GM12875 (cell line): ENCODE results near the gene ITPR1.

ENCODE experiments used
- H3K4me3 ChIP-seq: one replicate; pipeline ENCODE4 v1.5.1; 2011; ENCODE audit warnings: low read depth, low read length, control low read depth
- TF ChIP-seq, protein P1 (sequence below): IDR thresholded peaks from 2 replicates; pipeline ENCODE4 v1.5.1; 2011; ENCODE audit warnings: low read depth, mild to moderate bottlenecking, control low read depth, inconsistent platforms, low read length, moderate library complexity, borderline replicate concordance; ENCODE audit not compliant: insufficient read depth

ITPR1 gene

DNA sequence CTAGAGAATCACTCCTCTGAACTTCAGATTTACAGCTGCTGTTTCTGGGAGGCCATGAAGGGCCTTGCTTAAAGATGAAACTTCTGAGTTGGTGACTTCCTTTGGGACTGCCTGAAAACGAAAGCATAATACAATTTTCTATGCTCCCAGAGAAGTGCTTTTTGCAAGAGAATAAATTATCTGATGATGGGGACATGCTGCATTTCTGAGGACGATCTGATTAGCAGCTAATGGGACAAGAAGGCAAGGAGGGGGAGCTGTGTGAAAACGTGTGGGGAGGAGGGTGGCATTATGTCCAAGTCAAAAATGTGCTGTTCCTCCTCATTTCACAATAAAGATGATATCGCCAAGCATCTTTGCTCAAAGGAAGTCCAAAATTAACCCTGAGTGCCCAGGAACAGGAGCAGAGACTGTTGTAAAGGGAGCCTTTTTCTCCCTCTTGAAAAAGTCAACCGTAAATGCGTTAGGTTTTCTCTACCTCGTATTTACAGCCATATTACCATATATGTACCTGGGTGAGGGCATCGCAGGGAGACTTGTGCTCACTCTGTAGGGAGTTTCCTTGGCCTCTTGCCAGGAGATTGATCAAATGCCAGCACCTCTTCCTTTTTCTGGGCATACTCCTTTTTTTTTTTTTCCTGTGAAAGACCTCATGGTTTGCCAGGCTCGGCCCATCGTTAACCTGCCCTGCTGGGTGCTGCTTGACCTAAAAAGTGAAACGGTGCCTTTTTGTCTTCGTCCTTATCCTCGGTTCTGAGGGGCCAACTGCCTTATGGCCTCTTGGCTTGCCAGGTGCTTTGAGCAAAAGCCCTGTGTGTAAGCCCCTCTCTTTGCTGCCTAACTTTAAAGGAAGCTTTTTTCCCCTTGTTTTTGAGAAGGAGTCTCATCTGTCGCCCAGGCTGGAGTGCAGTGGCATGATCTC, 11.5 kb downstream of the ITPR1 start:
- peak overlapping the region; percentile 8 for H3K4me3 ChIP-seq
- TF ChIP-seq, protein P1, sequence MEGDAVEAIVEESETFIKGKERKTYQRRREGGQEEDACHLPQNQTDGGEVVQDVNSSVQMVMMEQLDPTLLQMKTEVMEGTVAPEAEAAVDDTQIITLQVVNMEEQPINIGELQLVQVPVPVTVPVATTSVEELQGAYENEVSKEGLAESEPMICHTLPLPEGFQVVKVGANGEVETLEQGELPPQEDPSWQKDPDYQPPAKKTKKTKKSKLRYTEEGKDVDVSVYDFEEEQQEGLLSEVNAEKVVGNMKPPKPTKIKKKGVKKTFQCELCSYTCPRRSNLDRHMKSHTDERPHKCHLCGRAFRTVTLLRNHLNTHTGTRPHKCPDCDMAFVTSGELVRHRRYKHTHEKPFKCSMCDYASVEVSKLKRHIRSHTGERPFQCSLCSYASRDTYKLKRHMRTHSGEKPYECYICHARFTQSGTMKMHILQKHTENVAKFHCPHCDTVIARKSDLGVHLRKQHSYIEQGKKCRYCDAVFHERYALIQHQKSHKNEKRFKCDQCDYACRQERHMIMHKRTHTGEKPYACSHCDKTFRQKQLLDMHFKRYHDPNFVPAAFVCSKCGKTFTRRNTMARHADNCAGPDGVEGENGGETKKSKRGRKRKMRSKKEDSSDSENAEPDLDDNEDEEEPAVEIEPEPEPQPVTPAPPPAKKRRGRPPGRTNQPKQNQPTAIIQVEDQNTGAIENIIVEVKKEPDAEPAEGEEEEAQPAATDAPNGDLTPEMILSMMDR, result no peak

DNA sequence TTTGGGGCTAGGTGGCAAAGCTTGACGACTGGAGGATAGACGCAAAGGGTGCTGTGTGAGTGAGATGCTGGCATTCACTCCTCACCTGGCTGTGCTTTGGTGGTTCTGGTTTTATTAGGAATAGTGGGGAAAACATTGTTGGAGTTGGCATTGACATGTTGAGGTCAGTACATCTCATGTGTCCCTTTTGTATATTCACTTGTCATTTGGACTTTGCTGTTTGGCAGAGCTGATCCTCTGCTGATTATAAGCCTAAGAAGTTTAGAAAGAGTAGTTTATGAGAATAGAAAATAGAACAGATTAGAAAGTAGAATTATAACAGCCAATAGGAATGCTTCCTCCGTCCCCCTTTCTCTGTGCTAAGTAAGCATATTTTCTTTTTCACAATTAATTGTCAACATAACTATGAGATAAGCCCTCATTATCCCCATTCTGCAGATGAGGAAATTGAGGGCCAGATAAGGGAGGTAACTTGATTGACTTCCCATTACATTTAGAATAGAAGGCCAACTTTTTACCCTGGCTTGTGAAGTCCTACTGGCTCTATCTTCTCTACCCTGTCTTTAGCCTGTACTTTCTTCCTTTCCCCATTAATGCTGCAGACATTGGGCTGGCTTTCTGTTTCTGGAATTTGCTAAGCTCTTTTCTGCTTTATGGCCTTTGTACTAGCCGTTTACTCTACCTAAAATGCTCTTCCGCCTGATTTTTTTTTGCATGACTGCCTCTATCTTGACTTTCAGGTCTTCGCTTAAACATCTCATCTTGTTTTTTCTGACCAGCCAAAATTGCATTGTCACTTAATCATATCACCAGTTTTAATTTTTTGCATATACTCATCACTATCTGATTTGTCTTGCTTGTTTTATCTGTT, 12.8 kb downstream of the ITPR1 start:
- TF ChIP-seq, protein P1, result no peak
- H3K4me3 ChIP-seq, result no peak overlapping the region

DNA sequence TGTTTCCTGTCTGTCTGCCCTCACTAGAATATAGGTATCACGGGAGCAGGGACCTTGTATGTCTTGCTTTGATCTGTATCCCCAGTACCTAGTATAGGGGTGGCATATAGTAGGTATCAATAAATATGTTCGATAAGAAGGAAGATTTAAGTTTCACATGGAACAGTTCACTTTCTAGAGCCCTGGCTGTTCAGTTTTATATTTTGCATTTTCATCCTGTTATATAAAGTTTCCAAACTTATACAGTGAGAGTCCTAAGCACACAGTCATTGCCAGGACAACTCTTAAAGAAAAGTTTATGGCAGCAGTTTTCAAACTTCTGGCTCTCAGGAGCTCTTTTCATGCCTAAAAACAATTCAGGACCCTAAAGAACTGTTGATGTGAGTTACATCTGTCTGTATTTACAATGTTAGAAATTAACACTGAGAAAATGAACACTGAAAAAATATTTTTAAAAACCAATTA, 13.4 kb downstream of the ITPR1 start:
- H3K4me3 ChIP-seq, result no peak overlapping the region
- TF ChIP-seq, protein P1, result no peak

DNA sequence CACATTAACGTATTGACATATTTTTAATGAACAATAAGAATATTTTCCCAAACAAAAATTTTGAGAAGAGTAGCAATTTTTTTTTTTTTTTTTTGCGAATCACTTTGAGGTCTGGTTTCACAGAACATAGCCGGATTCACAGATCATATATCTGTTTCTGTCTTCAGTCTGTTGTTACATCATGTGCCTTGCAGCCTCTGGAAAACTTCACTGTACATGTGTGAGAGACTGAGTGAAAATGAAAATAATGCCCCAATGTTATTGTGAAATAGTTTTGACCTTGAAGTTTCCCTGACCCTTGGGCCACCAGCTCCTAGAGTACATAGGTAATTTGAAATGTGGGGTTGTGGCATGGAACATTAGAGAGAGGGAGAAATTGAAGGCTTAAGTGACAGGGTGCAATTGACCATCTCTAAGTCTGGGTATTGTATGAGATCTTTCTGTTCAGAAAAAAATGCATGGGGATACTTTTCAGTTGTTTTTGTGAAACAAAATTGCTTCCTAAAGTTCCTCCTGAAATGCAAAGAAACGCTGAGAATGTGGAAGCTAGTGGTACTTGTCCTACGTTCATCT, 14.0 kb downstream of the ITPR1 start:
- TF ChIP-seq, protein P1, result no peak

DNA sequence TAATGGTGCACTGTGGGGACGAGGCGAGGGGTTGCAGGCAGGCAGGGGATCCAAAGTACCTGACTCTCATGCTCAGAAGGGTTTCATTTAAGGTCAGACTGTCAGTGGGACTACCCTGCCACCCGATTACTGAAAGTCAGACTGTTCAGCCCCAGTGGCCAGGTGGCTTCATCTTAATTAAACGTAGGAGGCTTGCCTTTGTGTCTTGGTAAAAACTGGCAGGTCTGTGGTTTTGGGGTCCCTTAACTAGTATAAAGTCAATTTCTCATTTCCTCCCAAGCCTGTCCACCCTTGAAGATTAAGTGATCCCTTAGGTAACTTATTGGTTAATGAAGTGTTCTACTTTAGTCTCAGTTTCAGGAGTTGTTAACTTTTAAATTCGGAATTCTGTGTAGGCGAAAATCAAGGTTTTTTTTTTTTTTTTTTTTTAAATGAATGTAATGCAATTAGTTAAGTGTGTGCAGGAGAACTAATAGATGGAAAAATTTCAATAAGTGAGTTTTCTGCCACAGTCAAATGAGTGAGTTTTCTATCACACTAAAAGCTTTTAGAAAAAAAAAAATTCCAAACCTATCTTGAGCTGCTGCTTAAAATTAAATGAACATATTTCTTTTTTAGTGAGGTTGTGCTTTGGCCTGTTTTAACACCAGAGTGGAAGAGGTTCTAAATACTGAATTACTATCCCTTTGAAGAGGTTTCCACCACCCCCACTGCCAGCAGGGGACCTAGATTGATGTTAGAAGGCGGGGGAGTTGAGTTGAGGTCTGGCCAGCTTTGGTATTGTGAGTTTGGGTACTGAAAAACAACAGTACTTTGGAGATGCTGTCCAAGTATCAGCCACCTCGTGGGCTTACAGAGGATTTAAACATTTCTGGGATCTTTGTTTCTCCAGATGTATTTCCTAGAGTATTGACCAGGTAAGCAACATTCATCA, 15.2 kb downstream of the ITPR1 start:
- TF ChIP-seq, protein P1, result no peak
- no peak overlapping the region for H3K4me3 ChIP-seq

More for the DNA sequence above, 14.0 kb downstream of the ITPR1 start:
- no peak overlapping the region for H3K4me3 ChIP-seq

DNA sequence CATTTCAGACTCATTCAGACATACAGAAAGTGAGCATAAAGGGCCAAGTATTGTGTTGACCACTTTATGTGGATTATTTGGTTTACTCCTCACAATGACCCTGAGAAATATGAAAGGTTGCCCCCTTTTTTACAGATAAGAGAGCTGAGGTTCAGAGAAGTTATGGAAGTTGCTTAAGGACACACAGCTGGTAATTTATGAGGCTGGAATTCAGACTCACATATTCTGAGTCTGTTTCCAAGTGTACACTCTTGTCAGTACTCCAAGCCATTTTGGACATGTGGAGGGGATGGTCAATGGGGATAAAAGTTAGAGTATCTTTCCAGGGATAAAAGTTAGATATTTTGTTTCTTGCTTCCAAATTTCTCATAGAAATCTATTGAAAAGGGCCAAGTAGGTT, 15.9 kb downstream of the ITPR1 start:
- TF ChIP-seq, protein P1, result no peak
- no peak overlapping the region for H3K4me3 ChIP-seq
